Left ventricle myocardium inferior (tissue), 1 donor: ENCODE data around the gene ADAM33. TPM values are rescaled to one million over a fixed set of nuclear protein-coding genes. Genes with fewer than 3 reads are reported as not detected.

ENCODE experiments used
- DNase-seq: peaks from one replicate; pipeline ENCODE4 v3.0.0-alpha.2; 2020
- H3K27ac ChIP-seq: fragments of 200-600 bp; replicated peaks from 2 replicates; pipeline ENCODE4 v1.8.0; 2021
- H3K27me3 ChIP-seq: fragments of 200-600 bp; 2 replicates; pipeline ENCODE4 v1.8.0; 2021; ENCODE audit warnings: low read depth
- H3K36me3 ChIP-seq: fragments of 200-600 bp; 2 replicates; pipeline ENCODE4 v1.8.0; 2021
- H3K4me1 ChIP-seq: fragments of 200-600 bp; 2 replicates; pipeline ENCODE4 v1.8.0; 2021
- H3K4me3 ChIP-seq: fragments of 200-600 bp; 2 replicates; pipeline ENCODE4 v1.8.0; 2021; ENCODE audit warnings: mild to moderate bottlenecking, moderate library complexity
- H3K9me3 ChIP-seq: fragments of 200-600 bp; replicated peaks from 2 replicates; pipeline ENCODE4 v1.8.0; 2021
- intact Hi-C: fragments of 100-400 bp; cut with micrococcal nuclease; formaldehyde crosslinking; loops from one replicate; pipeline ENCODE4 v1.11.0; 2022
- total RNA-seq: library from RNA; stranded (reverse); fragmentation: NEBNext Ultra II Directional; extraction: Animal tissue kit (Norgen Biotek cat#: 25700); gene quantifications from one replicate; pipeline ENCODE4 v1.2.1, GENCODE V29; 2021
- TF ChIP-seq, protein P1 (sequence below): fragments of 200-600 bp; IDR thresholded peaks from 2 replicates; pipeline ENCODE4 v1.8.0; 2021; ENCODE audit warnings: antibody characterized with exemption, mild to moderate bottlenecking, borderline replicate concordance
- donor health status: DM: no; HTN: yes; CAD: no; lungs with severe emphysema.

ADAM33 gene
- total RNA-seq, 1 donor from 2014 or later, result 10.8 TPM

DNA sequence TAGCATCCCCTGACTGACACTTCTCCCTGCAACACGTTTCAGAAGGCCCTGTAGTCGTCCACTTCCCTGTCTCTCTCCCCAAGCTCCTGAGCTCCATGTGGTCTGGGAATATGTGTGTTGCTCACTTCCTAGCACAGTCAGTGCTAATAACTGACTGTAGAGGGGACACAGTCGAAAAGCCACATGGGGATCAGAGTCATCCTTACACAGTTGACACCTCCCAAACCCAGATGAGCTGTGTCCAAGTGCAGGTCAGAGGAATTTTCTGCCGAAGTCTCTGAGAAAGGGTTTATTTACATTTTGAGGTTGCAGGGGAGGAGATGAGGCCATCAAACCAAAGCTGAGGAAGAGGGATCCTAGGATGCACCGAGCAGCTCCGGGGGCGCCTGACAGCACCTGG lies 3.5 kb upstream of the ADAM33 start:
- Histone ChIP-seq H3K4me1 (peaks cover 38% of the 10 kb centered on the region), H3K27me3 (peaks cover 34% of the 10 kb centered on the region), H3K36me3 (no peaks in the 10 kb centered on the region), H3K27ac (no peak overlapping the region), H3K9me3 (no peaks in the 10 kb centered on the region), H3K4me3 (no peak overlapping the region)
- DNase-seq, result no peak
- TF ChIP-seq, protein P1, sequence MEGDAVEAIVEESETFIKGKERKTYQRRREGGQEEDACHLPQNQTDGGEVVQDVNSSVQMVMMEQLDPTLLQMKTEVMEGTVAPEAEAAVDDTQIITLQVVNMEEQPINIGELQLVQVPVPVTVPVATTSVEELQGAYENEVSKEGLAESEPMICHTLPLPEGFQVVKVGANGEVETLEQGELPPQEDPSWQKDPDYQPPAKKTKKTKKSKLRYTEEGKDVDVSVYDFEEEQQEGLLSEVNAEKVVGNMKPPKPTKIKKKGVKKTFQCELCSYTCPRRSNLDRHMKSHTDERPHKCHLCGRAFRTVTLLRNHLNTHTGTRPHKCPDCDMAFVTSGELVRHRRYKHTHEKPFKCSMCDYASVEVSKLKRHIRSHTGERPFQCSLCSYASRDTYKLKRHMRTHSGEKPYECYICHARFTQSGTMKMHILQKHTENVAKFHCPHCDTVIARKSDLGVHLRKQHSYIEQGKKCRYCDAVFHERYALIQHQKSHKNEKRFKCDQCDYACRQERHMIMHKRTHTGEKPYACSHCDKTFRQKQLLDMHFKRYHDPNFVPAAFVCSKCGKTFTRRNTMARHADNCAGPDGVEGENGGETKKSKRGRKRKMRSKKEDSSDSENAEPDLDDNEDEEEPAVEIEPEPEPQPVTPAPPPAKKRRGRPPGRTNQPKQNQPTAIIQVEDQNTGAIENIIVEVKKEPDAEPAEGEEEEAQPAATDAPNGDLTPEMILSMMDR, result no peak
- intact Hi-C loops, result no loop called here

DNA sequence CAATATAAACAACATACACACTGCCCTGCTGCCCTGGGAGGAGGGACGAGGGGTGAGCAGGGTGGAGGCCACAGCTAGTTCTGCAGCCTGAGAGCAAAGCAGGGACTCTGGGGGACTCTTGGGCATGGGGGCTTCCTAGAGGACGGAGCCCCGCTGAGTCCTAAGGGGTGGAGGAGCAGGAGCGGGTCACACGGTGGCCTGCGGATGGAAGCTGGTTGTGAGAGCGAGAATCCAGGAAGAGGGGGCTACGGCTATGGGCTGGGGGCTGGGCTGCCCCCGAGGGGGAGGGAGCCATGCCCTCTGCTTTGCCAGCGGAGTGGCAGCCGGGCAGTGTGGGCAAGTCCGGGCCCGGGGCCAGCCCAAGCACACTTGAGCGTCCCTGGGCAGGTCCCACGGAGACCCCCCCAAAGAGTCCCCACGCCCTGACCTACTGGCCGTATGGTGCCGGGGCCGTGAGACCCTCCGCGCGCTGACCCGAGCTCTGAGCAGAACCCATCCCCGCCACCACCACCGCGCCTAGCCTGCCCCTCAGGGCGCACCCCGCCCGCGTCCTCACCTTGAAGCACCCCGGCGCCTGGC lies 369 bp downstream of the ADAM33 start:
- no peak for DNase-seq
- Histone ChIP-seq H3K9me3 (no peaks in the 10 kb centered on the region), H3K4me3 (peak overlapping the region; percentile 72), H3K36me3 (no peaks in the 10 kb centered on the region), H3K27ac (peak overlapping the region; percentile 83), H3K4me1 (peaks cover 47% of the 10 kb centered on the region), H3K27me3 (peaks cover 39% of the 10 kb centered on the region)
- TF ChIP-seq, protein P1, result no peak
- intact Hi-C loops, result no loop called here

DNA sequence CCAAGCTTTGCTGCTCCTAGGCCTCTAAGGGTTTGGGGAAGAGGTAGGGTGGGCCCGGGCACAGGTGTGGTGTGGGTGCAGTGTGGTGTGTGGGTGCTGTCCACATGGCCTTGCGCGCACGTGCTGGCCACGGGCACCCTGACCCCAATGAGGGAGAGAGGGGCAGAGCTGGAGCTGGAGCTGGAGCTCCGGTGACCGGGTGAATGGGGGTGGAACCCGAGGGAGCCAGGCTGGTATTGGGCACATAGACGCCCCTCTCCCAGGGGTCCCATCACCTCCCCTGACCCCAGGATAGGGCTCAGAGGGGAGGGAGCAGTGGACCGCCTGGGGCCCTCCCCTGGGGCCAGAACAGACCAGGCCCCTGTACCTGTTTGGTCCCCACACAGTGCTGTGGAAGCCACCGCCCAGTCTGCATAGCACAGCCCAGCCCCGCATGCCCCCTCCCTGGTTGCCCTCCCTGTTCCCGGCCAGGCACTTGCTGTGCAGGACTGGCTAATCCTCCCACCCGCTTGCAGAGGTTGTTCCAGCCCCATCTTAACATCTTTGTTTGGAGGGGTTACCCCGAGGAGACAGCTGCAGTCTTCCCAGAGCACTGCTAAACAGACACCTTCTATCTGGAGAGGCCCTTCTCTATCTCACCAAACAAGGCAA lies 984 bp downstream of the ADAM33 start:
- Histone ChIP-seq H3K27ac (peak overlapping the region; percentile 83), H3K27me3 (peaks cover 45% of the 10 kb centered on the region), H3K4me1 (peaks cover 44% of the 10 kb centered on the region), H3K9me3 (no peaks in the 10 kb centered on the region), H3K4me3 (peak overlapping the region; percentile 72), H3K36me3 (no peaks in the 10 kb centered on the region)
- DNase-seq, result no peak
- TF ChIP-seq, protein P1, result no peak
- intact Hi-C loops, result no loop called here

DNA sequence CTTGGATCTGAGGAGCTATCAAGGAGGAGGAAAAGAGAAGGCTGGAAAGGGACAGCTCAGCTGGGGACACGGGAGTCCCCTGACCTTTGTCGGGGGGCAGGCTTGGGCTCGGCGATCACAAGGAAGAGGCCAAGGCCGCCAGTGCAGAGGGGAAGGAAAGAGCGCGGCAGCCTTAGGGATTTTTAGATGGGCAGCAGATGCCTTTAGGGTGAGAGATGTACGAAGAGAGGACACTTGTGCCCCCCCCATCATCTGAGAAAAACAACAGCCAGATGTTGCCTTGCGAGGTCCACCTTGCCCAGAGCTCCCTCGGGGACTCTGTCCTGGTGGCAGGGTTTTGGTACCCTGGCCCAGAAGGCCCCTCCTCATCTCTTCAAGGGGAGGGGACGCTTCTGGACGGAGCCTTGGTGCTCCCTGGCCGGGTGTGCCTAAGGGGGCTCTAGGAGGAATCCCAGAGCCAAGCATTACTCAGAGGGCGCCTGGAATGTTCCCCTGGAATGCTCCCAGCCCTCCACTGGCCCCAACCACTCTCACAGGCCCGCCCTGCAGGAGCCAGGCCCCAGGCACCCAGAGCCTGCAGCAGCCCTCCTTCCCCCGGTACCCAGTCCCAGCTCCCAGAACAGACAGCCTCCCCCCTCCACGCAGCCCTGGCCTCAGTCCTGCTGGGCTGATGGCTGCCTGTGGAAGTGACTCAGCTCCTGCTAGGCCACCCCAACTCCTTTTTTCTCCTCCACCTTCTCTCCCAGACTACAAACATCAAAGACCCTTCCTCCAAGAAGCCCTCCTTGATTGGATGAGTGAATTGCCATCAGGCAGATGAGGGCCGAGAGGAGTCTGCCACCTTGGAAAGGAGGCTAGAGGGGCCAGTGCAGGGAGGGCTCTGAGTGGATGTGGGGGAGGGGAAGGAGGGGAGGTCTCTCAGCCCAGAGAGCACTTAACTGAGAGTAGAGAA lies 1.8 kb downstream of the ADAM33 start:
- peaks cover 53% of the 10 kb centered on the region for H3K27me3 ChIP-seq
- TF ChIP-seq, protein P1, result no peak
- no peaks in the 10 kb centered on the region for H3K36me3 ChIP-seq
- DNase-seq, result peak; percentile 56
- intact Hi-C loops, result no loop called here
- H3K27ac ChIP-seq, result peak overlapping the region; percentile 83
- H3K4me1 ChIP-seq, result peaks cover 44% of the 10 kb centered on the region
- H3K9me3 ChIP-seq, result no peaks in the 10 kb centered on the region
- H3K4me3 ChIP-seq, result peak overlapping the region; percentile 72

DNA sequence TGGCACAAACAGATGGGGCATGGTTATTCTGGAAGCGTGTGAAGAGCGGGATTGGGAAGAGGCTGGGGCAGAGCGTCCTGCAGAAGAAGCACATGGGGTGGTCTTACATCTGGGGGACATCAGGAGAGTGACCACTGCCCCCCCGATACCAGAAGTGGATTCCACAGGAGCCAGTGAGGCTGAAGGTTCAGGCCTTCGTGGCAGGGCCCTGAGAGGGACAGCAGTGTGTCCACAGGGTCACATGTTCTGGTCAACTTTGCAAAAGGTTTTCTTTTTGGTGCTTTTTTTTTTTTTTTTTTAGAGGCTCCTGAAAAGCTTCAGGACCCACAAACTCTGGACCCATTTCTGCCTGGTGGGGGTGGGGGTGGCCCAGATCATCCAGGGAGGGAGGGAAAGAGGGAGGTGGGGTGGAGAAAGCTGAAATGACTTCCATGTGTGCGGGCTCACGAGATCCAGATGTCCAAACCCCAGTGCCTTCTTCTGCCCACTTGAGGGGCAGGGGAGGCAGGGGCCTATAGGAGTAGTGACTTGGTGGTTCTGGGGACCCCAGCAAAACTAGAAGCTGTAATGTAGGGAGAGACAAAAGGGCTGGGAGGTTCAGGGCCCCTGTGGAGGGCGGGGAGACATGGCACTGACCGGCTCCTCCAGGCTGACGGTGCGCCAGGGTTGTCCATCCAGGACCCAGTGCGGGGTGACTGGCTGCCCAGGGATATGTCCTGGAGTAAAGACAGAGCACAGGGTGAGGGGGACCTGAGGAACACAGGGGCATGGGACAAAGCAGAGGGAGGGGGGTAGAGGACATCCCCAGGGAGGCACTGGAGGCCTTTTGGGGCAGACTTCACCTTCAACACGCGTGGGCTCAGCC lies 2.7 kb downstream of the ADAM33 start:
- H3K27ac ChIP-seq, result peak overlapping the region; percentile 83
- no peaks in the 10 kb centered on the region for H3K9me3 ChIP-seq
- TF ChIP-seq, protein P1, result no peak
- no peak for DNase-seq
- peaks cover 63% of the 10 kb centered on the region for H3K27me3 ChIP-seq
- H3K4me1 ChIP-seq, result peaks cover 44% of the 10 kb centered on the region
- no peaks in the 10 kb centered on the region for H3K36me3 ChIP-seq
- intact Hi-C loops, result no loop called here
- H3K4me3 ChIP-seq, result peak overlapping the region; percentile 72
